GM12878 (cell line): Measurements from ENCODE around the gene EIF4E. TPM values are rescaled to one million over a fixed set of nuclear protein-coding genes. Genes with fewer than 3 reads are reported as not detected.

ENCODE experiments used
- ATAC-seq: fragments of 200-7000 bp; cut with Tn5 transposase; 3 replicates; pipeline ENCODE4 v1.9.1; 2020; ENCODE audit warnings: mild to moderate bottlenecking, moderate library complexity
- BruUV-seq: library from RNA; stranded (reverse); fragments of 400-500 nt; replicated peaks from 2 replicates; lab custom pipeline; 2021; lab: Mats Ljungman, UMichigan
- CTCF ChIA-PET: fragments of 300-600 bp; sonication (Branson Sonifier 250); formaldehyde crosslinking; extraction: SDS; loops from one replicate; lab custom pipeline; 2021; ENCODE audit warnings: inconsistent platforms; lab: Yijun Ruan, JAX
- POLR2A ChIA-PET: fragments of 350-600 bp; formaldehyde crosslinking; extraction: SDS; loops from one replicate; lab custom pipeline; 2021; ENCODE audit warnings: inconsistent platforms; lab: Charles Lee
- RAD21 ChIA-PET: fragments of 300-600 bp; sonication (Branson Sonifier 250); formaldehyde crosslinking; loops from one replicate; lab custom pipeline; 2023; ENCODE audit warnings: antibody characterized with exemption; ENCODE audit not compliant: unreplicated experiment; lab: Charles Lee
- SMC1A ChIA-PET: fragments of 300-600 bp; sonication (Branson Sonifier 250); formaldehyde crosslinking; loops from one replicate; lab custom pipeline; 2023; ENCODE audit not compliant: unreplicated experiment, uncharacterized antibody; lab: Charles Lee
- DNase-seq: peaks from one replicate; pipeline ENCODE4 v3.0.0-alpha.2; 2011; ENCODE audit warnings: low read depth, low spot score
- FAIRE-seq: peaks from 3 replicates; lab custom pipeline; 2011; peaks lifted over from hg19 to GRCh38; lab: Jason Lieb, UNC
- H2AFZ ChIP-seq: 2 replicates; pipeline ENCODE4 v1.6.0; 2011; ENCODE audit warnings: low read depth, low read length, control low read depth; ENCODE audit not compliant: control insufficient read depth
- H3K27ac ChIP-seq: 2 replicates; pipeline ENCODE4 v1.5.1; 2011; ENCODE audit warnings: control low read depth; ENCODE audit not compliant: control insufficient read depth, insufficient read depth
- H3K27me3 ChIP-seq, 2 experiments: replicated peaks in 1 of 2; 2 replicates each; pipeline versions ENCODE4 v1.6.0 to v1.6.1; 2011; ENCODE audit warnings: low read length in 1 of 2; ENCODE audit not compliant: control insufficient read depth in 2 of 2, insufficient read depth in 2 of 2
- H3K36me3 ChIP-seq, 2 experiments: 2 replicates each; pipeline ENCODE4 v1.5.1; 2011; ENCODE audit warnings: low read length in 1 of 2; ENCODE audit not compliant: control insufficient read depth in 2 of 2, insufficient read depth in 2 of 2
- H3K4me1 ChIP-seq: 2 replicates; pipeline ENCODE4 v1.6.1; 2011; ENCODE audit warnings: mild to moderate bottlenecking, low read length, moderate library complexity, mixed read lengths; ENCODE audit not compliant: control insufficient read depth, insufficient read depth
- H3K4me2 ChIP-seq: 2 replicates; pipeline ENCODE4 v1.6.0; 2011; ENCODE audit warnings: control low read depth; ENCODE audit not compliant: control insufficient read depth, insufficient read depth
- H3K4me3 ChIP-seq: fragments of 200-600 bp; sonication (generic); 2 replicates; pipeline ENCODE4 v1.5.1; 2016
- H3K79me2 ChIP-seq: 2 replicates; pipeline ENCODE4 v1.6.0; 2011; ENCODE audit warnings: low read length; ENCODE audit not compliant: control insufficient read depth, insufficient read depth
- H3K9ac ChIP-seq: 2 replicates; pipeline ENCODE4 v1.8.0; 2011; ENCODE audit warnings: low read length, control low read depth, mixed read lengths; ENCODE audit not compliant: control insufficient read depth, insufficient read depth
- H3K9me3 ChIP-seq: replicated peaks from 3 replicates; pipeline ENCODE4 v1.5.1; 2011; ENCODE audit warnings: mild to moderate bottlenecking, low read length; ENCODE audit not compliant: control insufficient read depth, insufficient read depth
- H4K20me1 ChIP-seq: 2 replicates; pipeline ENCODE4 v1.6.0; 2011; ENCODE audit not compliant: control insufficient read depth, insufficient read depth
- EP300 ChIP-seq, 2 experiments: fragments of 150-350 bp in 1 of 2; IDR thresholded peaks; 2 replicates each; pipeline ENCODE4 v1.6.1; 2011 to 2012; ENCODE audit warnings: low read depth in 2 of 2, low read length in 2 of 2, borderline replicate concordance in 1 of 2, improper control_type of control experiment in 1 of 2, inconsistent platforms in 1 of 2; ENCODE audit not compliant: control insufficient read depth in 1 of 2
- GATAD2B ChIP-seq: fragments of 450-650 bp; conservative IDR thresholded peaks from 2 replicates; pipeline ENCODE4 v1.6.1; 2017; ENCODE audit warnings: low read depth, mild to moderate bottlenecking, moderate library complexity
- KDM1A ChIP-seq: fragments of 200-600 bp; sonication (generic); IDR thresholded peaks from 2 replicates; pipeline ENCODE4 v1.6.1; 2016; ENCODE audit warnings: borderline replicate concordance
- KLF5 ChIP-seq: fragments of 450-650 bp; IDR thresholded peaks from 2 replicates; pipeline ENCODE4 v1.6.1; 2014; ENCODE audit warnings: mild to moderate bottlenecking; ENCODE audit not compliant: partially characterized antibody
- MXI1 ChIP-seq: fragments of 150-350 bp; IDR thresholded peaks from 2 replicates; pipeline ENCODE4 v1.6.1; 2011; ENCODE audit warnings: low read depth, mild to moderate bottlenecking, inconsistent platforms, low read length, improper control_type of control experiment
- NR2C1 ChIP-seq: fragments of 450-650 bp; IDR thresholded peaks from 2 replicates; pipeline ENCODE4 v1.6.1; 2017; ENCODE audit warnings: antibody characterized with exemption, mild to moderate bottlenecking, moderate library complexity
- POLR2AphosphoS2 ChIP-seq: IDR thresholded peaks from 2 replicates; pipeline ENCODE4 v1.6.1; 2011; ENCODE audit warnings: low read depth, mild to moderate bottlenecking, low read length, improper control_type of control experiment, moderate library complexity
- RELA ChIP-seq: fragments of 450-650 bp; IDR thresholded peaks from 2 replicates; pipeline ENCODE4 v1.8.0; 2014; ENCODE audit warnings: borderline replicate concordance; ENCODE audit not compliant: partially characterized antibody
- RFX5 ChIP-seq: IDR thresholded peaks from 2 replicates; pipeline ENCODE4 v1.6.1; 2011; ENCODE audit warnings: low read depth, low read length, improper control_type of control experiment
- STAT3 ChIP-seq: IDR thresholded peaks from 2 replicates; pipeline ENCODE4 v1.6.1; 2011; ENCODE audit warnings: low read depth, low read length, improper control_type of control experiment
- TCF12 ChIP-seq: IDR thresholded peaks from 2 replicates; pipeline ENCODE4 v1.6.1; 2011; ENCODE audit warnings: low read depth, mild to moderate bottlenecking, low read length
- ZNF622 ChIP-seq: fragments of 450-650 bp; IDR thresholded peaks from 2 replicates; pipeline ENCODE4 v1.6.1; 2017; ENCODE audit warnings: mild to moderate bottlenecking, inconsistent platforms
- ZSCAN29 ChIP-seq: fragments of 450-650 bp; IDR thresholded peaks from 2 replicates; pipeline ENCODE4 v1.6.1; 2017; ENCODE audit warnings: mild to moderate bottlenecking, moderate library complexity
- WGBS: methylation state at CpG from one replicate; pipeline ENCODE4 v1.1.6; 2016; ENCODE audit warnings: low lambda C conversion rate; ENCODE audit not compliant: insufficient replicate concordance, insufficient coverage; ENCODE audit errors: missing lambda C conversion rate; 5-methylcytosine and 5-hydroxymethylcytosine counted together
- in situ Hi-C: fragments of 300-500 bp; cut with MboI; formaldehyde crosslinking; loops from 9 replicates; pipeline ENCODE4 v1.14.3; 2018; ENCODE audit warnings: mixed read lengths
- intact Hi-C: fragments of 100-400 bp; cut with micrococcal nuclease; formaldehyde crosslinking; loops from one replicate; pipeline ENCODE4 v1.14.2; 2022; ENCODE audit not compliant: unreplicated experiment
- polyA plus RNA-seq, 11 experiments: library from polyadenylated mRNA; depleted of rRNA in 4 of 11; unstranded in 6 of 11; stranded (reverse) in 5 of 11; fragments of >200 nt; fragmentation: Nextera tagmentation in 4 of 11; fragmentation: Illumina TruSeq in 1 of 11; extraction: Ambion mirVana in 4 of 11; extraction: Trizol in 1 of 11; gene quantifications; 1 replicate in 1 of 11; 2 replicates in 10 of 11; pipeline versions ENCODE4 v1.2.1 to v1.2.3, GENCODE V29; 2011 to 2016; ENCODE audit warnings: inconsistent platforms in 2 of 11, missing spikeins in 2 of 11, low read depth in 1 of 11
- total RNA-seq, 4 experiments: library from RNA; depleted of rRNA in 3 of 4; stranded (reverse); fragments of >200 nt in 3 of 4; fragmentation: Illumina TruSeq in 1 of 4; extraction: Trizol in 1 of 4; gene quantifications; 2 replicates each; pipeline versions ENCODE4 v1.2.1 to v1.2.3, GENCODE V29; 2013 to 2021
- TF ChIP-seq, protein P1 (sequence below): fragments of 450-650 bp; IDR thresholded peaks from 2 replicates; pipeline ENCODE4 v1.6.1; 2014; ENCODE audit warnings: mild to moderate bottlenecking
- TF ChIP-seq, protein P2 (sequence below): IDR thresholded peaks from 2 replicates; pipeline ENCODE4 v1.6.1; 2011; ENCODE audit warnings: borderline replicate concordance, low read depth, mild to moderate bottlenecking, moderate library complexity, low read length; ENCODE audit not compliant: insufficient read depth, poor library complexity, severe bottlenecking
- TF ChIP-seq, protein P3 (sequence below): fragments of 450-650 bp; IDR thresholded peaks from 2 replicates; pipeline ENCODE4 v1.6.1; 2016; ENCODE audit warnings: mild to moderate bottlenecking

EIF4E gene
- total and polyA plus RNA-seq, 10 of the 15 experiments (the other 5 are each of a cell fraction or from before 2014, with no cell fraction given): 104 to 372 (median 163) TPM

DNA sequence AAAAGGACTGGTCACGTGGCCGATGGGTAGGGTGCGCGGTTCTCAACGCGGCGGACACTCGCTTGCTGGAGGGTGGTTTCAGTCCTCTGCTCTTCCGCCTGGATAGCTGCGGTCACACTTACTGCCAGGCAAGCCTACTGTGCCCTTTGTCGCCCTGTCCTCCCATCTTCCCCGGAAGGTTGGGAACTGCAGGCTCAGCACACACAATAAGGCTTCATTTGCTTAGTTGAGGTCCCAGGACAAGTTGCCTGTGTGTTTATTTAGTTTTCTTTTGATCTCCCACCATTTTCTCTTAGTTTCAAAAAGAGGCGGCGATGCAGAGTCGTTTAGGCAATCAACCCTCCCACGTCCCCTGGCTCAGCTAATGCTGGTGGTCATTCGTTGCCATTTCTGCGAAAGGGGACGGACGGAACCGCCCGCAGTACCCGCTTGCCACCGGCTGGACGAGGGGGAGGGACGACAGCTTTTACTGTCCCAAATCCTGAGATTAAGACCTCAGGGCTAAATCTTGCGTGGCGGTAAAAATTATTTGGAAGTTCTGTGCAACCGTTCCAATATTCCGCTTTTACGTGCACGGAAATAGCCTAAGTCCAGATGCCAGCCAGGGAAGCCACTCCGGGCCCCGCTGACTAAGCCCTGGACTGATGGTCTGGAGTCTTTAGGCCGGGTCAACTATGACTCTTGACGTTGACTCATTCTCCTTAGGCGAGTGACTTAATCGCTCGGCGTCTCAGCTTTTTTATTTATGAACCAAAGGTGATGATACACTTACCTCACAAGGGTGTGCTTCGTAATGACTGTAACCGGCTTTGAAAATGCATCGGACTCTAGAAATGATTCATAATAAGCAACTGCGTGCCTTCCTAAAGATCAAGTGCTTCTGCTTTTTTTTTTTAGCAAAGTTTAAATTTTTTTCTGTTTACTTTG lies 671 bp upstream of the EIF4E start:
- peaks cover 7% of the 10 kb centered on the region for H3K4me1 ChIP-seq
- intact Hi-C loops: loop anchor here (1.0 to 10.0 kb wide), 7 partner anchors 66 to 1018 kb away; partner anchors contain the start of genes DNAJB14 and METAP1
- ATAC-seq (peak; percentile 68), FAIRE-seq (peak; percentile 66), DNase-seq (peak; percentile 78)
- H3K9me3 ChIP-seq: no peaks in the 10 kb centered on the region
- in situ Hi-C loops: loop anchor here (10.0 kb wide), 1 partner anchor 665 kb away; the partner anchor contains the start of gene RAP1GDS1
- ChIA-PET SMC1A (interaction anchor here (0.6 to 1.4 kb wide), 13 partner anchors 10 to 727 kb away, joined by 3 to 5 read pairs (median 4); partner anchors contain the start of gene METAP1), RAD21 (interaction anchor here (0.6 to 2.1 kb wide), 10 partner anchors 12 to 499 kb away, joined by 3 to 8 read pairs (median 4); partner anchors contain the start of gene METAP1), POLR2A (interaction anchor here (0.6 to 4.2 kb wide), 8 partner anchors 12 to 541 kb away, joined by 4 to 21 read pairs (median 6); partner anchors contain the start of genes ADH5 and METAP1), CTCF (interaction anchor here (0.6 to 2.8 kb wide), 6 partner anchors 11 to 476 kb away, joined by 3 to 16 read pairs (median 6); partner anchors contain the start of gene METAP1)
- H3K4me3 ChIP-seq: peak overlapping the region; percentile 82
- peak overlapping the region; percentile 96 for H3K27ac ChIP-seq
- H3K9ac ChIP-seq: peak overlapping the region; percentile 95
- H3K36me3 ChIP-seq: peaks cover 0 to 2% of the 10 kb centered on the region in 2 experiments; a peak in 2 of 4 replicates
- no peaks in the 10 kb centered on the region for H4K20me1 ChIP-seq
- H2AFZ ChIP-seq: peak overlapping the region; percentile 99
- no peaks in the 10 kb centered on the region for H3K27me3 ChIP-seq
- H3K4me2 ChIP-seq: peak overlapping the region; percentile 99
- under 1% methylated on average over 36 of the region's 44 CpGs for WGBS
- peaks cover 42% of the 10 kb centered on the region for H3K79me2 ChIP-seq
- TSS peak; percentile 97 for BruUV-seq
- TF ChIP-seq, protein P1, sequence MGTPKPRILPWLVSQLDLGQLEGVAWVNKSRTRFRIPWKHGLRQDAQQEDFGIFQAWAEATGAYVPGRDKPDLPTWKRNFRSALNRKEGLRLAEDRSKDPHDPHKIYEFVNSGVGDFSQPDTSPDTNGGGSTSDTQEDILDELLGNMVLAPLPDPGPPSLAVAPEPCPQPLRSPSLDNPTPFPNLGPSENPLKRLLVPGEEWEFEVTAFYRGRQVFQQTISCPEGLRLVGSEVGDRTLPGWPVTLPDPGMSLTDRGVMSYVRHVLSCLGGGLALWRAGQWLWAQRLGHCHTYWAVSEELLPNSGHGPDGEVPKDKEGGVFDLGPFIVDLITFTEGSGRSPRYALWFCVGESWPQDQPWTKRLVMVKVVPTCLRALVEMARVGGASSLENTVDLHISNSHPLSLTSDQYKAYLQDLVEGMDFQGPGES: no peak
- TF ChIP-seq KLF5 (no peak), NR2C1 (no peak), POLR2AphosphoS2 (no peak; the same call in 1 of the 2 replicates), GATAD2B (peak; percentile 77), MXI1 (0 out of 2 replicates have a peak, but pooled peaks have one; percentile 33), EP300 (IDR thresholded peaks at IDR 0.05; ENCODE audit: borderline replicate concordance in 1 of 2, control insufficient read depth in 1 of 2, low read depth in 2 of 2, low read length in 2 of 2) (peak; percentile 70 to 77), ZNF622 (no peak), KDM1A (no peak), STAT3 (0 out of 2 replicates have a peak, but pooled peaks have one; percentile 20), TCF12 (0 out of 2 replicates have a peak, but pooled peaks have one; percentile 12), RELA (no peak), ZSCAN29 (no peak), RFX5 (no peak)
- TF ChIP-seq, protein P2, sequence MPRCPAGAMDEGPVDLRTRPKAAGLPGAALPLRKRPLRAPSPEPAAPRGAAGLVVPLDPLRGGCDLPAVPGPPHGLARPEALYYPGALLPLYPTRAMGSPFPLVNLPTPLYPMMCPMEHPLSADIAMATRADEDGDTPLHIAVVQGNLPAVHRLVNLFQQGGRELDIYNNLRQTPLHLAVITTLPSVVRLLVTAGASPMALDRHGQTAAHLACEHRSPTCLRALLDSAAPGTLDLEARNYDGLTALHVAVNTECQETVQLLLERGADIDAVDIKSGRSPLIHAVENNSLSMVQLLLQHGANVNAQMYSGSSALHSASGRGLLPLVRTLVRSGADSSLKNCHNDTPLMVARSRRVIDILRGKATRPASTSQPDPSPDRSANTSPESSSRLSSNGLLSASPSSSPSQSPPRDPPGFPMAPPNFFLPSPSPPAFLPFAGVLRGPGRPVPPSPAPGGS: no peak
- TF ChIP-seq, protein P3, sequence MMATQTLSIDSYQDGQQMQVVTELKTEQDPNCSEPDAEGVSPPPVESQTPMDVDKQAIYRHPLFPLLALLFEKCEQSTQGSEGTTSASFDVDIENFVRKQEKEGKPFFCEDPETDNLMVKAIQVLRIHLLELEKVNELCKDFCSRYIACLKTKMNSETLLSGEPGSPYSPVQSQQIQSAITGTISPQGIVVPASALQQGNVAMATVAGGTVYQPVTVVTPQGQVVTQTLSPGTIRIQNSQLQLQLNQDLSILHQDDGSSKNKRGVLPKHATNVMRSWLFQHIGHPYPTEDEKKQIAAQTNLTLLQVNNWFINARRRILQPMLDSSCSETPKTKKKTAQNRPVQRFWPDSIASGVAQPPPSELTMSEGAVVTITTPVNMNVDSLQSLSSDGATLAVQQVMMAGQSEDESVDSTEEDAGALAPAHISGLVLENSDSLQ: no peak
